ACC112 (cell line): ENCODE results near the gene PLEKHN1.
A peak's percentile ranks its signal among the peaks of the same experiment; 100 is the strongest.

Experiments
- H2AFZ ChIP-seq: fragments of 200-600 bp; sonication (generic); one replicate; pipeline ENCODE4 v1.6.0; 2017; ENCODE audit warnings: antibody characterized with exemption, low read length; ENCODE audit not compliant: unreplicated experiment
- H3K27ac ChIP-seq: fragments of 200-600 bp; sonication (generic); 2 replicates; pipeline ENCODE4 v1.5.1; 2014; ENCODE audit warnings: low read depth, mild to moderate bottlenecking, antibody characterized with exemption, low read length, moderate library complexity
- H3K27me3 ChIP-seq: fragments of 200-600 bp; sonication (generic); 2 replicates; pipeline ENCODE4 v1.6.1; 2014; ENCODE audit warnings: mild to moderate bottlenecking, antibody characterized with exemption, low read length, moderate library complexity, mixed read lengths; ENCODE audit not compliant: insufficient read depth
- H3K36me3 ChIP-seq: fragments of 200-600 bp; sonication (generic); 2 replicates; pipeline ENCODE4 v1.6.1; 2016; ENCODE audit warnings: mild to moderate bottlenecking, antibody characterized with exemption, low read length, moderate library complexity, mixed read lengths; ENCODE audit not compliant: insufficient read depth
- H3K4me1 ChIP-seq: fragments of 200-600 bp; sonication (generic); one replicate; pipeline ENCODE4 v1.6.1; 2016; ENCODE audit warnings: low read length, mixed read lengths; ENCODE audit not compliant: insufficient read depth, unreplicated experiment, control insufficient read depth
- H3K4me3 ChIP-seq: fragments of 200-600 bp; sonication (generic); 2 replicates; pipeline ENCODE4 v1.5.1; 2014; ENCODE audit warnings: mild to moderate bottlenecking, low read depth, low read length
- H3K79me2 ChIP-seq: fragments of 200-600 bp; sonication (generic); one replicate; pipeline ENCODE4 v1.6.0; 2016; ENCODE audit warnings: low read length; ENCODE audit not compliant: control insufficient read depth, unreplicated experiment, insufficient read depth

PLEKHN1 gene

GRCh38 chr1:938088-938683 lies 28.1 kb upstream of the PLEKHN1 start:
- Histone ChIP-seq H3K79me2 (no peaks in the 10 kb centered on the region), H2AFZ (no peak overlapping the region), H3K4me1 (peaks cover 27% of the 10 kb centered on the region), H3K27ac (no peak overlapping the region), H3K4me3 (no peak overlapping the region), H3K36me3 (no peaks in the 10 kb centered on the region), H3K27me3 (peaks cover 5% of the 10 kb centered on the region; the same call in 1 of the 2 replicates)

- Histone ChIP-seq H3K27me3 (peaks cover 5% of the 10 kb centered on the region; the same call in 1 of the 2 replicates), H3K4me1 (peaks cover 27% of the 10 kb centered on the region), H3K36me3 (no peaks in the 10 kb centered on the region), H3K79me2 (no peaks in the 10 kb centered on the region), H3K27ac (no peak overlapping the region), H3K4me3 (no peak overlapping the region), H2AFZ (no peak overlapping the region)
These were observed 27.4 kb upstream of the PLEKHN1 start for GRCh38 chr1:938711-939489.

- Histone ChIP-seq H3K36me3 (no peaks in the 10 kb centered on the region), H3K27ac (no peak overlapping the region), H3K27me3 (peaks cover 5% of the 10 kb centered on the region; the same call in 1 of the 2 replicates), H3K79me2 (no peaks in the 10 kb centered on the region), H3K4me3 (no peak overlapping the region), H3K4me1 (peaks cover 27% of the 10 kb centered on the region), H2AFZ (no peak overlapping the region)
These were observed 26.7 kb upstream of the PLEKHN1 start for GRCh38 chr1:939511-940106.

- Histone ChIP-seq H3K79me2 (no peaks in the 10 kb centered on the region), H3K4me1 (peaks cover 27% of the 10 kb centered on the region), H2AFZ (no peak overlapping the region), H3K36me3 (no peaks in the 10 kb centered on the region), H3K27ac (no peak overlapping the region), H3K4me3 (peak overlapping the region; percentile 44), H3K27me3 (peaks cover 5% of the 10 kb centered on the region; the same call in 1 of the 2 replicates)
These were observed 25.9 kb upstream of the PLEKHN1 start for GRCh38 chr1:940107-941014.

- Histone ChIP-seq H3K27me3 (peaks cover 5% of the 10 kb centered on the region; the same call in 1 of the 2 replicates), H2AFZ (no peak overlapping the region), H3K4me3 (peak overlapping the region; percentile 44), H3K36me3 (no peaks in the 10 kb centered on the region), H3K79me2 (no peaks in the 10 kb centered on the region), H3K4me1 (peaks cover 27% of the 10 kb centered on the region), H3K27ac (no peak overlapping the region)
These were observed 25.2 kb upstream of the PLEKHN1 start for GRCh38 chr1:941015-941587.

GRCh38 chr1:941588-942383 lies 24.5 kb upstream of the PLEKHN1 start:
- Histone ChIP-seq H3K4me1 (peaks cover 27% of the 10 kb centered on the region), H3K27me3 (peaks cover 5% of the 10 kb centered on the region; the same call in 1 of the 2 replicates), H3K4me3 (peak overlapping the region; percentile 44), H3K27ac (no peak overlapping the region), H2AFZ (no peak overlapping the region), H3K36me3 (no peaks in the 10 kb centered on the region), H3K79me2 (no peaks in the 10 kb centered on the region)

GRCh38 chr1:942411-942821 lies 23.9 kb upstream of the PLEKHN1 start:
- H3K36me3 ChIP-seq = peaks cover 3% of the 10 kb centered on the region; the same call in 1 of the 2 replicates
- peaks cover 27% of the 10 kb centered on the region for H3K4me1 ChIP-seq
- peak overlapping the region; percentile 44 for H3K4me3 ChIP-seq
- no peak overlapping the region for H2AFZ ChIP-seq
- no peaks in the 10 kb centered on the region for H3K79me2 ChIP-seq
- H3K27me3 ChIP-seq = peaks cover 5% of the 10 kb centered on the region; the same call in 1 of the 2 replicates
- H3K27ac ChIP-seq = no peak overlapping the region

GRCh38 chr1:942864-943533 lies 23.3 kb upstream of the PLEKHN1 start:
- Histone ChIP-seq H3K27ac (no peak overlapping the region), H3K4me1 (peaks cover 27% of the 10 kb centered on the region), H2AFZ (no peak overlapping the region)

More at GRCh38 chr1:942864-943533, 23.3 kb upstream of the PLEKHN1 start:
- Histone ChIP-seq H3K4me3 (no peak overlapping the region; the same call in 1 of the 2 replicates), H3K79me2 (no peaks in the 10 kb centered on the region), H3K27me3 (peaks cover 5% of the 10 kb centered on the region; the same call in 1 of the 2 replicates), H3K36me3 (peaks cover 3% of the 10 kb centered on the region; the same call in 1 of the 2 replicates)
